ENCODE measurements around the gene TMEM190.

Gene TMEM190

DNA sequence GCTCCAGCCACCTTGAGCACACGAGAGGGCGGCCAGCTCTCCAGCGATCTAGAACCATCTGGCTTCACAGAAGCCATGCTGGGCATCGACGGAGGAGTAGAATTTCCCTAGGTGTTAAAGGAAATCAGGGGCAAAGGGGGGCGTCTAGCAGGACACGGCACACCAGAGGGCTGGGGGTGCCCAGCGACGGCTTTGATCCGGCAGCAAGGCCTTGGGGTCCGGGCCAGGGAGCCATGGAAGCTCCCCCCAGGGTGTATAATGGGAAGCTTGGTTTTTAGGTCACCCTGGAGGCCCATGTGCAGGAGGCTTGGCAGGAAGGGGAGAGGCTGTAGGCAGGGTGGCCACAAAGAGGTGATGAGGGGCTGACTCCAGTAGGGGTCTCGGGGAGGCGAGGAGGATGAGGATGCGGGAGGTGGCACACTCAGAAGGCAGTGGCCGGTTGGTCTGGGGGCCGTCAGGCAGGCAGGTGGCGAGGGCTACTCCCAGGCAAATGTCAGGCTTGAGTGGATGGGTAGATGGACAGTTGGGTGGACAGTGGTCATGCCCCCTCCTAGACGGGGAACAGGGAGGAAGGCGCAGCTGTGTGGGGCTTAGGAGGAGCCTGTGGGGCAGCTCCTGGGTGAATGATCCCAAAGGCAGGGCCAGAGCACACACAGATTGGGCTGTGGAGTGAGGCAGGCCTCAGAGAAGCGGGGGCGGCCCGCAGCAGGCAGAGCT is 31.4 kb upstream of the TMEM190 start:
- DNase-seq (ENCODE audit: extremely low spot score), result no peak
- TF ChIP-seq, protein P1, sequence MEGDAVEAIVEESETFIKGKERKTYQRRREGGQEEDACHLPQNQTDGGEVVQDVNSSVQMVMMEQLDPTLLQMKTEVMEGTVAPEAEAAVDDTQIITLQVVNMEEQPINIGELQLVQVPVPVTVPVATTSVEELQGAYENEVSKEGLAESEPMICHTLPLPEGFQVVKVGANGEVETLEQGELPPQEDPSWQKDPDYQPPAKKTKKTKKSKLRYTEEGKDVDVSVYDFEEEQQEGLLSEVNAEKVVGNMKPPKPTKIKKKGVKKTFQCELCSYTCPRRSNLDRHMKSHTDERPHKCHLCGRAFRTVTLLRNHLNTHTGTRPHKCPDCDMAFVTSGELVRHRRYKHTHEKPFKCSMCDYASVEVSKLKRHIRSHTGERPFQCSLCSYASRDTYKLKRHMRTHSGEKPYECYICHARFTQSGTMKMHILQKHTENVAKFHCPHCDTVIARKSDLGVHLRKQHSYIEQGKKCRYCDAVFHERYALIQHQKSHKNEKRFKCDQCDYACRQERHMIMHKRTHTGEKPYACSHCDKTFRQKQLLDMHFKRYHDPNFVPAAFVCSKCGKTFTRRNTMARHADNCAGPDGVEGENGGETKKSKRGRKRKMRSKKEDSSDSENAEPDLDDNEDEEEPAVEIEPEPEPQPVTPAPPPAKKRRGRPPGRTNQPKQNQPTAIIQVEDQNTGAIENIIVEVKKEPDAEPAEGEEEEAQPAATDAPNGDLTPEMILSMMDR (IDR thresholded peaks at IDR 0.05; ENCODE audit: control extremely low read depth, extremely low read depth, low read depth, missing control alignments), result no peak
- ChIA-PET POLR2A (no interaction called here), CTCF (interaction anchor here (1.0 kb wide), 1 partner anchor 44 kb away, joined by 3 read pairs; no protein-coding TSS in a partner anchor)

GRCh38 chr19:55345818-55346724 is 30.6 kb upstream of the TMEM190 start:
- no peak for DNase-seq (ENCODE audit: extremely low spot score)
- TF ChIP-seq, protein P1 (IDR thresholded peaks at IDR 0.05; ENCODE audit: control extremely low read depth, extremely low read depth, low read depth, missing control alignments), result no peak
- POLR2A ChIA-PET, result no interaction called here
- CTCF ChIA-PET, result no interaction called here

DNA sequence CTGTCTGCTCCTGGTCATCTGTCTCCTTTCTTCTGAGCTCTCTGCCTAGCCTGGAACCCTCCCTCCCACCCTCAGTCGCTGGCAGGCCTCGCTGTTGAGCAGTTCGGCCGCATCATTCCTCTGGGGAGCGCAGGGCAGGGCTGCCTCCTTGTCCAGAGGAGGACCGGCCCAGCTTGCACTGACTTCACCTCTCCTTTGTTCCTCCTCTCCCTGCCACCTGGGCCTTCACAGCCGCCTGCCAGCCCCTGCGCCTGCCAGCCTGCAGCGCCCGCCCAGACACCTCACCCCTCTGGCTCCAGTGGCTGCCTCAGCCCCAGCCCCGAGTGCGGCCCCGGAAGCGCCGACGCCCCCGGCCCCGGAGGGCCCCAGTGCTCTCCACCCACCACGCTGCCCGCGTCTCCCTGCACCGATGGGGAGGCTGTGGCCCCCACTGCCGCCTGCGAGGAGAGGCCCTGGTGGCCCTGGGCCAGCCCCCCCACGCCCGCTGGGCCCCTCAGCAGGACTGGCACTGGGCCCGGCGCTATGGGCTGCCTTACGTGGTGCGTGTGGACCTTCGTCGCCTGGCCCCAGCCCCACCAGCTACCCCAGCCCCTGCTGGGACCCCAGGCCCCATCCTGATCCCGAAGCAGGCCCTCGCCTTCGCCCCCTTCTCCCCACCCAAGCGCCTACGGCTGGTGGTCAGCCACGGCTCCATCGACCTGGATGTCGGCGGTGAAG is 29.7 kb upstream of the TMEM190 start:
- TF ChIP-seq, protein P1 (IDR thresholded peaks at IDR 0.05; ENCODE audit: control extremely low read depth, extremely low read depth, low read depth, missing control alignments), result no peak
- ChIA-PET CTCF (interaction anchor here (1.4 kb wide), 1 partner anchor 71 kb away, joined by 3 read pairs; no protein-coding TSS in a partner anchor), POLR2A (interaction anchor here (0.6 kb wide), 1 partner anchor 9 kb away, joined by 4 read pairs; no protein-coding TSS in a partner anchor)
- DNase-seq (ENCODE audit: extremely low spot score), result no peak

GRCh38 chr19:55347442-55348009 is 29.1 kb upstream of the TMEM190 start:
- DNase-seq (ENCODE audit: extremely low spot score), result no peak
- POLR2A ChIA-PET, result interaction anchor here (0.6 kb wide), 1 partner anchor 9 kb away, joined by 4 read pairs; no protein-coding TSS in a partner anchor
- TF ChIP-seq, protein P1 (IDR thresholded peaks at IDR 0.05; ENCODE audit: control extremely low read depth, extremely low read depth, low read depth, missing control alignments), result no peak
- CTCF ChIA-PET, result interaction anchor here (1.4 kb wide), 1 partner anchor 71 kb away, joined by 3 read pairs; no protein-coding TSS in a partner anchor

- ChIA-PET POLR2A (no interaction called here), CTCF (interaction anchor here (0.8 to 1.4 kb wide), 5 partner anchors 9 to 189 kb away, joined by 3 to 5 read pairs (median 3); partner anchors contain the start of gene KMT5C)
- TF ChIP-seq, protein P1 (IDR thresholded peaks at IDR 0.05; ENCODE audit: control extremely low read depth, extremely low read depth, low read depth, missing control alignments), result no peak
- DNase-seq (ENCODE audit: extremely low spot score), result no peak
These were observed 28.1 kb upstream of the TMEM190 start for GRCh38 chr19:55348317-55349034.
